ENCODE measurements around the gene MAP6. TPM values are rescaled to one million over a fixed set of nuclear protein-coding genes. Genes with fewer than 3 reads are reported as not detected.

Gene MAP6
- total RNA-seq, 2 experiments from 2014 or later = 0.25 TPM

- H3K4me3 Mint-ChIP-seq = no peak overlapping the region
- DNase-seq = no peak
- no peaks in the 10 kb centered on the region for H3K36me3 Mint-ChIP-seq (ENCODE audit: low read depth)
- no peaks in the 10 kb centered on the region for H3K9me3 Mint-ChIP-seq
- peaks cover 10% of the 10 kb centered on the region for H3K4me1 Mint-ChIP-seq
- peaks cover 55% of the 10 kb centered on the region for H3K27me3 Mint-ChIP-seq
- POLR2A ChIA-PET = no interaction called here
- no peak overlapping the region for H3K27ac Mint-ChIP-seq
- CTCF ChIA-PET = no interaction called here
These were observed 5.0 kb downstream of the MAP6 start for GRCh38 chr11:75663808-75664207.

GRCh38 chr11:75659836-75660235, 9.0 kb downstream of the MAP6 start:
- Mint-ChIP-seq H3K4me3 (no peak overlapping the region), H3K9me3 (no peaks in the 10 kb centered on the region), H3K36me3 (ENCODE audit: low read depth) (no peaks in the 10 kb centered on the region), H3K27ac (no peak overlapping the region), H3K4me1 (peaks cover under 1% of the 10 kb centered on the region), H3K27me3 (peaks cover 43% of the 10 kb centered on the region)
- CTCF ChIA-PET = no interaction called here
- no peak for DNase-seq
- POLR2A ChIA-PET = no interaction called here

GRCh38 chr11:75656044-75656727, 12.7 kb downstream of the MAP6 start:
- Mint-ChIP-seq H3K27me3 (peaks cover 24% of the 10 kb centered on the region), H3K4me3 (no peak overlapping the region), H3K36me3 (ENCODE audit: low read depth) (no peaks in the 10 kb centered on the region), H3K9me3 (no peaks in the 10 kb centered on the region), H3K27ac (no peak overlapping the region), H3K4me1 (peaks cover 7% of the 10 kb centered on the region)
- ChIA-PET POLR2A (no interaction called here), CTCF (interaction anchor here (0.7 to 0.8 kb wide), 2 partner anchors 14 to 29 kb away, joined by 4 to 6 read pairs; no protein-coding TSS in a partner anchor)
- DNase-seq = no peak

GRCh38 chr11:75655605-75656004, 13.2 kb downstream of the MAP6 start:
- peaks cover 27% of the 10 kb centered on the region for H3K27me3 Mint-ChIP-seq
- CTCF ChIA-PET = no interaction called here
- POLR2A ChIA-PET = no interaction called here

GRCh38 chr11:75654314-75654713, 14.5 kb downstream of the MAP6 start:
- DNase-seq = no peak
- H3K27ac Mint-ChIP-seq = no peak overlapping the region
- H3K36me3 Mint-ChIP-seq (ENCODE audit: low read depth) = no peaks in the 10 kb centered on the region
- H3K9me3 Mint-ChIP-seq = no peaks in the 10 kb centered on the region
- peaks cover 7% of the 10 kb centered on the region for H3K4me1 Mint-ChIP-seq
- peaks cover 19% of the 10 kb centered on the region for H3K27me3 Mint-ChIP-seq
- no peak overlapping the region for H3K4me3 Mint-ChIP-seq
- ChIA-PET CTCF (interaction anchor here (1.2 kb wide), 1 partner anchor 52 kb away, joined by 4 read pairs; no protein-coding TSS in a partner anchor), POLR2A (no interaction called here)

More at GRCh38 chr11:75655605-75656004, 13.2 kb downstream of the MAP6 start:
- no peaks in the 10 kb centered on the region for H3K9me3 Mint-ChIP-seq
- H3K4me3 Mint-ChIP-seq = no peak overlapping the region
- no peaks in the 10 kb centered on the region for H3K36me3 Mint-ChIP-seq (ENCODE audit: low read depth)
- peaks cover 7% of the 10 kb centered on the region for H3K4me1 Mint-ChIP-seq
- H3K27ac Mint-ChIP-seq = no peak overlapping the region
- DNase-seq = no peak

- Mint-ChIP-seq H3K27me3 (peaks cover 16% of the 10 kb centered on the region), H3K9me3 (no peaks in the 10 kb centered on the region), H3K36me3 (ENCODE audit: low read depth) (no peaks in the 10 kb centered on the region), H3K4me1 (peaks cover 7% of the 10 kb centered on the region), H3K27ac (no peak overlapping the region), H3K4me3 (no peak overlapping the region)
- ChIA-PET POLR2A (no interaction called here), CTCF (interaction anchor here (1.2 kb wide), 1 partner anchor 52 kb away, joined by 4 read pairs; no protein-coding TSS in a partner anchor)
- DNase-seq = no peak
These were observed 15.3 kb downstream of the MAP6 start for GRCh38 chr11:75653532-75653931.

GRCh38 chr11:75652936-75653335, 15.9 kb downstream of the MAP6 start:
- Mint-ChIP-seq H3K4me1 (peaks cover 7% of the 10 kb centered on the region), H3K36me3 (ENCODE audit: low read depth) (no peaks in the 10 kb centered on the region), H3K27ac (no peak overlapping the region), H3K27me3 (peaks cover 11% of the 10 kb centered on the region), H3K4me3 (no peak overlapping the region), H3K9me3 (no peaks in the 10 kb centered on the region)
- DNase-seq = no peak
- ChIA-PET CTCF (interaction anchor here (1.5 to 2.3 kb wide), 2 partner anchors 11 to 23 kb away, joined by 4 to 5 read pairs; no protein-coding TSS in a partner anchor), POLR2A (no interaction called here)

GRCh38 chr11:75651218-75651617, 17.6 kb downstream of the MAP6 start:
- CTCF ChIA-PET = interaction anchor here (1.1 to 2.3 kb wide), 2 partner anchors 10 to 11 kb away, joined by 4 to 5 read pairs; no protein-coding TSS in a partner anchor
- Mint-ChIP-seq H3K27ac (no peak overlapping the region), H3K9me3 (no peaks in the 10 kb centered on the region), H3K4me1 (peaks cover 7% of the 10 kb centered on the region), H3K36me3 (ENCODE audit: low read depth) (no peaks in the 10 kb centered on the region), H3K4me3 (no peak overlapping the region), H3K27me3 (peaks cover 4% of the 10 kb centered on the region)
- POLR2A ChIA-PET = no interaction called here
- DNase-seq = no peak

- POLR2A ChIA-PET = no interaction called here
- no peak overlapping the region for H3K4me3 Mint-ChIP-seq
These were observed 18.6 kb downstream of the MAP6 start for GRCh38 chr11:75650167-75650723.

GRCh38 chr11:75644946-75645345, 23.9 kb downstream of the MAP6 start:
- POLR2A ChIA-PET = no interaction called here
- H3K27me3 Mint-ChIP-seq = peaks cover 30% of the 10 kb centered on the region
- no peaks in the 10 kb centered on the region for H3K9me3 Mint-ChIP-seq
- H3K4me1 Mint-ChIP-seq = no peaks in the 10 kb centered on the region
- H3K27ac Mint-ChIP-seq = no peak overlapping the region
- H3K36me3 Mint-ChIP-seq (ENCODE audit: low read depth) = no peaks in the 10 kb centered on the region
- no peak overlapping the region for H3K4me3 Mint-ChIP-seq
- DNase-seq = no peak
- CTCF ChIA-PET = interaction anchor here (2.6 kb wide), 1 partner anchor 21 kb away, joined by 8 read pairs; no protein-coding TSS in a partner anchor

More at GRCh38 chr11:75650167-75650723, 18.6 kb downstream of the MAP6 start:
- Mint-ChIP-seq H3K4me1 (peaks cover 7% of the 10 kb centered on the region), H3K36me3 (ENCODE audit: low read depth) (no peaks in the 10 kb centered on the region), H3K27ac (no peak overlapping the region), H3K27me3 (peaks cover 10% of the 10 kb centered on the region), H3K9me3 (no peaks in the 10 kb centered on the region)
- CTCF ChIA-PET = interaction anchor here (1.0 to 2.3 kb wide), 3 partner anchors 9 to 12 kb away, joined by 4 to 5 read pairs (median 4); no protein-coding TSS in a partner anchor
- DNase-seq = no peak

- Mint-ChIP-seq H3K36me3 (ENCODE audit: low read depth) (no peaks in the 10 kb centered on the region), H3K27me3 (peaks cover 33% of the 10 kb centered on the region), H3K27ac (no peak overlapping the region), H3K9me3 (no peaks in the 10 kb centered on the region), H3K4me1 (no peaks in the 10 kb centered on the region), H3K4me3 (no peak overlapping the region)
- ChIA-PET CTCF (interaction anchor here (2.6 kb wide), 1 partner anchor 22 kb away, joined by 8 read pairs; no protein-coding TSS in a partner anchor), POLR2A (no interaction called here)
- no peak for DNase-seq
These were observed 24.5 kb downstream of the MAP6 start for GRCh38 chr11:75644370-75644769.

GRCh38 chr11:75642402-75643113, 26.3 kb downstream of the MAP6 start:
- POLR2A ChIA-PET = no interaction called here
- H3K36me3 Mint-ChIP-seq (ENCODE audit: low read depth) = no peaks in the 10 kb centered on the region
- peaks cover 39% of the 10 kb centered on the region for H3K27me3 Mint-ChIP-seq
- DNase-seq = no peak
- no peaks in the 10 kb centered on the region for H3K9me3 Mint-ChIP-seq
- no peaks in the 10 kb centered on the region for H3K4me1 Mint-ChIP-seq
- CTCF ChIA-PET = interaction anchor here (1.0 kb wide), 1 partner anchor 14 kb away, joined by 6 read pairs; no protein-coding TSS in a partner anchor
- no peak overlapping the region for H3K4me3 Mint-ChIP-seq
- no peak overlapping the region for H3K27ac Mint-ChIP-seq

GRCh38 chr11:75639762-75640181, 29.1 kb downstream of the MAP6 start:
- CTCF ChIA-PET = no interaction called here
- H3K27ac Mint-ChIP-seq = no peak overlapping the region

More at GRCh38 chr11:75639762-75640181, 29.1 kb downstream of the MAP6 start:
- Mint-ChIP-seq H3K36me3 (ENCODE audit: low read depth) (no peaks in the 10 kb centered on the region), H3K27me3 (peaks cover 45% of the 10 kb centered on the region), H3K4me1 (no peaks in the 10 kb centered on the region), H3K4me3 (no peak overlapping the region), H3K9me3 (no peaks in the 10 kb centered on the region)
- DNase-seq = no peak
- POLR2A ChIA-PET = no interaction called here
